HepG2 (cell line): ENCODE results near the gene GRPEL2. TPM values are rescaled to one million over a fixed set of nuclear protein-coding genes. Genes with fewer than 3 reads are reported as not detected.

ENCODE experiments used
- JUNB ChIP-seq: sonication (generic); formaldehyde crosslinking; IDR thresholded peaks from 2 replicates; pipeline ENCODE4 v1.8.0; 2022; ENCODE audit warnings: missing genetic modification reagents, mild to moderate bottlenecking, borderline replicate concordance
- SNAPC2 ChIP-seq: sonication (generic); formaldehyde crosslinking; IDR thresholded peaks from 2 replicates; pipeline ENCODE4 v1.8.1; 2022; ENCODE audit warnings: mild to moderate bottlenecking, missing genetic modification reagents
- polyA plus RNA-seq, 8 experiments: library from polyadenylated mRNA; depleted of rRNA in 3 of 8; stranded (reverse) in 7 of 8; unstranded in 1 of 8; fragments of >200 nt; fragmentation: Illumina TruSeq in 4 of 8; extraction: Trizol in 4 of 8; gene quantifications; 2 replicates each; pipeline versions ENCODE4 v1.2.1 to v1.2.3, GENCODE V29; 2011 to 2016; ENCODE audit warnings: low read depth in 4 of 8, missing spikeins in 1 of 8, mixed read lengths in 1 of 8; ENCODE audit not compliant: insufficient read depth in 1 of 8
- total RNA-seq, 5 experiments: library from RNA; depleted of rRNA; stranded (reverse); fragments of >200 nt; fragmentation: Illumina TruSeq; extraction: Trizol; gene quantifications; 2 replicates each; pipeline ENCODE4 v1.2.3, GENCODE V29; 2016; ENCODE audit warnings: low read depth in 1 of 5
- TF ChIP-seq, protein P1 (sequence below): sonication (generic); formaldehyde crosslinking; IDR thresholded peaks from 2 replicates; pipeline ENCODE4 v1.8.0; 2022; ENCODE audit warnings: mild to moderate bottlenecking, missing genetic modification reagents; ENCODE audit not compliant: insufficient replicate concordance
- TF ChIP-seq, protein P2 (sequence below): sonication (generic); formaldehyde crosslinking; IDR thresholded peaks from 2 replicates; pipeline ENCODE4 v1.5.0; 2020; ENCODE audit warnings: missing genetic modification reagents, mild to moderate bottlenecking, borderline replicate concordance
- TF ChIP-seq, protein P3 (sequence below), 2 experiments: sonication (generic) in 1 of 2; formaldehyde crosslinking in 1 of 2; IDR thresholded peaks; 2 replicates each; pipeline versions ENCODE4 v1.4.0 to v1.6.1; 2016 to 2020; ENCODE audit warnings: borderline replicate concordance in 1 of 2, low read depth in 1 of 2, mild to moderate bottlenecking in 1 of 2, missing genetic modification reagents in 1 of 2
- TF ChIP-seq, protein P4 (sequence below): fragments of 450-650 bp; IDR thresholded peaks from 2 replicates; pipeline ENCODE4 v1.6.1; 2016
- TF ChIP-seq, protein P5 (sequence below): sonication (generic); formaldehyde crosslinking; IDR thresholded peaks from 2 replicates; pipeline ENCODE4 v1.4.0; 2020; ENCODE audit warnings: mild to moderate bottlenecking, missing genetic modification reagents, borderline replicate concordance

GRPEL2 gene
- total and polyA plus RNA-seq, 2 of the 13 experiments (the other 11 are each of a cell fraction or from before 2014, with no cell fraction given): 13.1 to 16.6 TPM

DNA sequence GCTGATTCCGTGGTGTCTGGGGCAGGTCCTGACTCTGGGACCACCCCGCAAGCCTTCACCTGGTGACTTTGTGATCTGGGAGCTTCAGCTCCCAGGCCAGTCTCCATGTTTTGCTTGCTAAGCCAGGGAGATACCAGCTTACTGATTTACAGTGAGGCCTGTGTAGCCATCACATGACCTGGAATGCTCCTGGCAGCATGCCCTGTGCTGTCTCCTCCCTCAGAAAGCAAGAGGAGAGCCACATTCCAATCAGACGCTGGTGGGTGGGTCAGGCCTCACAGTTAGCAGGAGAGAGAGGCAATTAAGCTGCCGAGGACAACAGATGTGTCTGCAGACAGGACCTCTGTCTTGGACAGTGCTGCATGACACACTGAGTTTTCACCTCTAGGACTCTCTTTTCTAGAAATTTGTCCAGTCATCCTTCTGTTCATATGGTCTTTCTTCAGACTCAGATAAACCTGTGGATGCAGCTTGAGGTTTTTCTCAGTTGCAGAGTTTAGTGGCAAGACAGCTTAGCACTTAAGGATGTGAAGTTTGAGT, 24.4 kb upstream of the GRPEL2 start (continued):
- TF ChIP-seq, protein P1, sequence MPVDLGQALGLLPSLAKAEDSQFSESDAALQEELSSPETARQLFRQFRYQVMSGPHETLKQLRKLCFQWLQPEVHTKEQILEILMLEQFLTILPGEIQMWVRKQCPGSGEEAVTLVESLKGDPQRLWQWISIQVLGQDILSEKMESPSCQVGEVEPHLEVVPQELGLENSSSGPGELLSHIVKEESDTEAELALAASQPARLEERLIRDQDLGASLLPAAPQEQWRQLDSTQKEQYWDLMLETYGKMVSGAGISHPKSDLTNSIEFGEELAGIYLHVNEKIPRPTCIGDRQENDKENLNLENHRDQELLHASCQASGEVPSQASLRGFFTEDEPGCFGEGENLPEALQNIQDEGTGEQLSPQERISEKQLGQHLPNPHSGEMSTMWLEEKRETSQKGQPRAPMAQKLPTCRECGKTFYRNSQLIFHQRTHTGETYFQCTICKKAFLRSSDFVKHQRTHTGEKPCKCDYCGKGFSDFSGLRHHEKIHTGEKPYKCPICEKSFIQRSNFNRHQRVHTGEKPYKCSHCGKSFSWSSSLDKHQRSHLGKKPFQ (CRISPR knock-in tag): no peak
- TF ChIP-seq, protein P2, sequence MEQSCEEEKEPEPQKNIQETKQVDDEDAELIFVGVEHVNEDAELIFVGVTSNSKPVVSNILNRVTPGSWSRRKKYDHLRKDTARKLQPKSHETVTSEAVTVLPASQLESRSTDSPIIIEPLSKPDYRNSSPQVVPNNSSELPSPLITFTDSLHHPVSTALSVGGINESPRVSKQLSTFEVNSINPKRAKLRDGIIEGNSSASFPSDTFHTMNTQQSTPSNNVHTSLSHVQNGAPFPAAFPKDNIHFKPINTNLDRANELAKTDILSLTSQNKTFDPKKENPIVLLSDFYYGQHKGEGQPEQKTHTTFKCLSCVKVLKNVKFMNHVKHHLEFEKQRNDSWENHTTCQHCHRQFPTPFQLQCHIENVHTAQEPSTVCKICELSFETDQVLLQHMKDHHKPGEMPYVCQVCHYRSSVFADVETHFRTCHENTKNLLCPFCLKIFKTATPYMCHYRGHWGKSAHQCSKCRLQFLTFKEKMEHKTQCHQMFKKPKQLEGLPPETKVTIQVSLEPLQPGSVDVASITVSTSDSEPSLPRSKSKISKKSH (CRISPR knock-in tag): no peak
- TF ChIP-seq SNAPC2 (CRISPR knock-in tag) (no peak), JUNB (CRISPR knock-in tag) (no peak)
- TF ChIP-seq, protein P3, sequence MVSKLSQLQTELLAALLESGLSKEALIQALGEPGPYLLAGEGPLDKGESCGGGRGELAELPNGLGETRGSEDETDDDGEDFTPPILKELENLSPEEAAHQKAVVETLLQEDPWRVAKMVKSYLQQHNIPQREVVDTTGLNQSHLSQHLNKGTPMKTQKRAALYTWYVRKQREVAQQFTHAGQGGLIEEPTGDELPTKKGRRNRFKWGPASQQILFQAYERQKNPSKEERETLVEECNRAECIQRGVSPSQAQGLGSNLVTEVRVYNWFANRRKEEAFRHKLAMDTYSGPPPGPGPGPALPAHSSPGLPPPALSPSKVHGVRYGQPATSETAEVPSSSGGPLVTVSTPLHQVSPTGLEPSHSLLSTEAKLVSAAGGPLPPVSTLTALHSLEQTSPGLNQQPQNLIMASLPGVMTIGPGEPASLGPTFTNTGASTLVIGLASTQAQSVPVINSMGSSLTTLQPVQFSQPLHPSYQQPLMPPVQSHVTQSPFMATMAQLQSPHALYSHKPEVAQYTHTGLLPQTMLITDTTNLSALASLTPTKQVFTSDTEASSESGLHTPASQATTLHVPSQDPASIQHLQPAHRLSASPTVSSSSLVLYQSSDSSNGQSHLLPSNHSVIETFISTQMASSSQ (IDR thresholded peaks at IDR 0.05; ENCODE audit: low read depth): peak; percentile 58; the same call in 1 of the 2 replicates
- TF ChIP-seq, protein P3 (CRISPR knock-in tag; IDR thresholded peaks at IDR 0.05; ENCODE audit: borderline replicate concordance): peak; percentile 76; the same call in 1 of the 2 replicates
- TF ChIP-seq, protein P4, sequence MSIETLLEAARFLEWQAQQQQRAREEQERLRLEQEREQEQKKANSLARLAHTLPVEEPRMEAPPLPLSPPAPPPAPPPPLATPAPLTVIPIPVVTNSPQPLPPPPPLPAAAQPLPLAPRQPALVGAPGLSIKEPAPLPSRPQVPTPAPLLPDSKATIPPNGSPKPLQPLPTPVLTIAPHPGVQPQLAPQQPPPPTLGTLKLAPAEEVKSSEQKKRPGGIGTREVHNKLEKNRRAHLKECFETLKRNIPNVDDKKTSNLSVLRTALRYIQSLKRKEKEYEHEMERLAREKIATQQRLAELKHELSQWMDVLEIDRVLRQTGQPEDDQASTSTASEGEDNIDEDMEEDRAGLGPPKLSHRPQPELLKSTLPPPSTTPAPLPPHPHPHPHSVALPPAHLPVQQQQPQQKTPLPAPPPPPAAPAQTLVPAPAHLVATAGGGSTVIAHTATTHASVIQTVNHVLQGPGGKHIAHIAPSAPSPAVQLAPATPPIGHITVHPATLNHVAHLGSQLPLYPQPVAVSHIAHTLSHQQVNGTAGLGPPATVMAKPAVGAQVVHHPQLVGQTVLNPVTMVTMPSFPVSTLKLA: 0 out of 2 replicates have a peak, but pooled peaks have one; percentile 20
- TF ChIP-seq, protein P5, sequence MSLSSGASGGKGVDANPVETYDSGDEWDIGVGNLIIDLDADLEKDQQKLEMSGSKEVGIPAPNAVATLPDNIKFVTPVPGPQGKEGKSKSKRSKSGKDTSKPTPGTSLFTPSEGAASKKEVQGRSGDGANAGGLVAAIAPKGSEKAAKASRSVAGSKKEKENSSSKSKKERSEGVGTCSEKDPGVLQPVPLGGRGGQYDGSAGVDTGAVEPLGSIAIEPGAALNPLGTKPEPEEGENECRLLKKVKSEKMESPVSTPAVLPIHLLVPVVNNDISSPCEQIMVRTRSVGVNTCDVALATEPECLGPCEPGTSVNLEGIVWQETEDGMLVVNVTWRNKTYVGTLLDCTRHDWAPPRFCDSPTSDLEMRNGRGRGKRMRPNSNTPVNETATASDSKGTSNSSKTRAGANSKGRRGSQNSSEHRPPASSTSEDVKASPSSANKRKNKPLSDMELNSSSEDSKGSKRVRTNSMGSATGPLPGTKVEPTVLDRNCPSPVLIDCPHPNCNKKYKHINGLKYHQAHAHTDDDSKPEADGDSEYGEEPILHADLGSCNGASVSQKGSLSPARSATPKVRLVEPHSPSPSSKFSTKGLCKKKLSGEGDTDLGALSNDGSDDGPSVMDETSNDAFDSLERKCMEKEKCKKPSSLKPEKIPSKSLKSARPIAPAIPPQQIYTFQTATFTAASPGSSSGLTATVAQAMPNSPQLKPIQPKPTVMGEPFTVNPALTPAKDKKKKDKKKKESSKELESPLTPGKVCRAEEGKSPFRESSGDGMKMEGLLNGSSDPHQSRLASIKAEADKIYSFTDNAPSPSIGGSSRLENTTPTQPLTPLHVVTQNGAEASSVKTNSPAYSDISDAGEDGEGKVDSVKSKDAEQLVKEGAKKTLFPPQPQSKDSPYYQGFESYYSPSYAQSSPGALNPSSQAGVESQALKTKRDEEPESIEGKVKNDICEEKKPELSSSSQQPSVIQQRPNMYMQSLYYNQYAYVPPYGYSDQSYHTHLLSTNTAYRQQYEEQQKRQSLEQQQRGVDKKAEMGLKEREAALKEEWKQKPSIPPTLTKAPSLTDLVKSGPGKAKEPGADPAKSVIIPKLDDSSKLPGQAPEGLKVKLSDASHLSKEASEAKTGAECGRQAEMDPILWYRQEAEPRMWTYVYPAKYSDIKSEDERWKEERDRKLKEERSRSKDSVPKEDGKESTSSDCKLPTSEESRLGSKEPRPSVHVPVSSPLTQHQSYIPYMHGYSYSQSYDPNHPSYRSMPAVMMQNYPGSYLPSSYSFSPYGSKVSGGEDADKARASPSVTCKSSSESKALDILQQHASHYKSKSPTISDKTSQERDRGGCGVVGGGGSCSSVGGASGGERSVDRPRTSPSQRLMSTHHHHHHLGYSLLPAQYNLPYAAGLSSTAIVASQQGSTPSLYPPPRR (CRISPR knock-in tag): no peak; the same call in 1 of the 2 replicates
